Endothelial cell of umbilical vein (primary cell): ENCODE results near the gene PIGM. TPM values are rescaled to one million over a fixed set of nuclear protein-coding genes. Genes with fewer than 3 reads are reported as not detected.

Experiments used
- BruUV-seq: library from RNA; stranded (reverse); fragments of 400-500 nt; replicated peaks from 2 replicates; lab custom pipeline; 2021; lab: Mats Ljungman, UMichigan
- CTCF ChIA-PET: fragments of 300-600, 350-600 bp; sonication (Branson Sonifier 250); formaldehyde crosslinking; loops from one replicate; lab custom pipeline; 2021; ENCODE audit warnings: antibody characterized with exemption, inconsistent platforms; lab: Charles Lee
- POLR2A ChIA-PET: fragments of 300-600, 350-600 bp; sonication (Branson Sonifier 250); formaldehyde crosslinking; loops from one replicate; lab custom pipeline; 2021; ENCODE audit warnings: antibody characterized with exemption, inconsistent platforms; lab: Charles Lee
- DNase-seq: peaks from one replicate; pipeline ENCODE4 v3.0.0-alpha.2; 2011; ENCODE audit warnings: low read depth, low spot score
- FAIRE-seq: peaks from 2 replicates; lab custom pipeline; 2011; peaks lifted over from hg19 to GRCh38; lab: Jason Lieb, UNC
- H2AFZ ChIP-seq: 2 replicates; pipeline ENCODE4 v1.6.0; 2012; ENCODE audit warnings: low read depth, low read length, control low read depth, inconsistent platforms
- H3K27ac ChIP-seq: 2 replicates; pipeline ENCODE4 v1.5.1; 2011; ENCODE audit warnings: low read depth, mild to moderate bottlenecking, control low read depth, low read length, moderate library complexity; ENCODE audit not compliant: insufficient read depth
- H3K27me3 ChIP-seq, 2 experiments: 2 replicates each; pipeline versions ENCODE4 v1.6.0 to v1.6.1; 2011; ENCODE audit warnings: low read length in 2 of 2, mixed read lengths in 1 of 2; ENCODE audit not compliant: control insufficient read depth in 2 of 2, insufficient read depth in 2 of 2
- H3K36me3 ChIP-seq, 2 experiments: 2 replicates in 1 of 2; 3 replicates in 1 of 2; pipeline ENCODE4 v1.5.1; 2011; ENCODE audit warnings: low read length in 2 of 2, mild to moderate bottlenecking in 1 of 2, moderate library complexity in 1 of 2; ENCODE audit not compliant: control insufficient read depth in 2 of 2, insufficient read depth in 2 of 2; ENCODE audit errors: extremely low read depth in 1 of 2
- H3K4me1 ChIP-seq: 3 replicates; pipeline ENCODE4 v1.5.1; 2011; ENCODE audit warnings: mild to moderate bottlenecking, low read length; ENCODE audit not compliant: control insufficient read depth, insufficient read depth; ENCODE audit errors: extremely low read depth
- H3K4me2 ChIP-seq: 2 replicates; pipeline ENCODE4 v1.6.1; 2011; ENCODE audit warnings: low read length, control low read depth, mixed read lengths; ENCODE audit not compliant: insufficient read depth
- H3K4me3 ChIP-seq, 3 experiments: fragments of 200-600 bp in 1 of 3; sonication (generic), shearing (Covaris generic) in 1 of 3; replicated peaks in 1 of 3; 2 replicates each; pipeline ENCODE4 v1.5.1; 2011 to 2016; ENCODE audit warnings: control low read depth in 3 of 3, low read length in 3 of 3, mild to moderate bottlenecking in 2 of 3, inconsistent platforms in 1 of 3, low read depth in 1 of 3, moderate library complexity in 1 of 3; ENCODE audit not compliant: insufficient read depth in 1 of 3
- H3K79me2 ChIP-seq: 2 replicates; pipeline ENCODE4 v1.6.0; 2012; ENCODE audit warnings: low read length, inconsistent platforms; ENCODE audit not compliant: control insufficient read depth, insufficient read depth
- H3K9ac ChIP-seq: replicated peaks from 2 replicates; pipeline ENCODE3; 2011; ENCODE audit warnings: low read length, control low read depth; ENCODE audit not compliant: insufficient read depth; ENCODE audit errors: extremely low read depth
- H3K9me1 ChIP-seq: replicated peaks from 3 replicates; pipeline ENCODE4 v1.6.0; 2011; ENCODE audit warnings: mild to moderate bottlenecking, low read length; ENCODE audit not compliant: control insufficient read depth, insufficient read depth; ENCODE audit errors: extremely low read depth
- H3K9me3 ChIP-seq: replicated peaks from 2 replicates; pipeline ENCODE4 v1.5.1; 2012; ENCODE audit warnings: low read length, inconsistent platforms; ENCODE audit not compliant: control insufficient read depth, insufficient read depth
- H4K20me1 ChIP-seq: replicated peaks from 2 replicates; pipeline ENCODE3; 2011; ENCODE audit warnings: mild to moderate bottlenecking, low read length; ENCODE audit not compliant: control insufficient read depth, insufficient read depth; ENCODE audit errors: extremely low read depth
- EZH2 ChIP-seq: IDR thresholded peaks from 2 replicates; pipeline ENCODE4 v1.6.1; 2012; ENCODE audit warnings: borderline replicate concordance, low read depth, mild to moderate bottlenecking, moderate library complexity, low read length, inconsistent platforms; ENCODE audit not compliant: severe bottlenecking
- FOS ChIP-seq: IDR thresholded peaks from 2 replicates; pipeline ENCODE4 v1.6.1; 2011; ENCODE audit warnings: mild to moderate bottlenecking, low read length, moderate library complexity, borderline replicate concordance; ENCODE audit not compliant: insufficient read depth
- GATA2 ChIP-seq: IDR thresholded peaks from 2 replicates; pipeline ENCODE4 v1.7.0; 2011; ENCODE audit warnings: low read depth, mild to moderate bottlenecking, moderate library complexity, mixed read lengths, low read length; ENCODE audit not compliant: insufficient read length, insufficient read depth
- JUN ChIP-seq: IDR thresholded peaks from 2 replicates; pipeline ENCODE4 v1.6.1; 2011; ENCODE audit warnings: borderline replicate concordance, low read depth; ENCODE audit not compliant: insufficient read length, insufficient read depth
- MYC ChIP-seq: IDR thresholded peaks from one replicate; pipeline ENCODE4 v1.6.1; 2011; ENCODE audit warnings: mild to moderate bottlenecking, low read depth, low read length
- POLR2A ChIP-seq: IDR thresholded peaks from 2 replicates; pipeline ENCODE4 v1.6.1; 2012; ENCODE audit warnings: low read depth, mild to moderate bottlenecking, control low read depth, low read length
- POLR2AphosphoS5 ChIP-seq: IDR thresholded peaks from 2 replicates; pipeline ENCODE4 v1.6.1; 2012; ENCODE audit warnings: low read depth, mild to moderate bottlenecking, control low read depth, low read length, moderate library complexity; ENCODE audit not compliant: insufficient read depth
- dilution Hi-C: fragments of 300-500 bp; cut with MboI; formaldehyde crosslinking; loops from one replicate; pipeline ENCODE4 v1.15.0; 2019; ENCODE audit warnings: low sequenced_read_pairs; ENCODE audit not compliant: extremely low pct_ligation_motif_present
- intact Hi-C: fragments of 100-400 bp; cut with micrococcal nuclease; formaldehyde crosslinking; loops from one replicate; pipeline ENCODE4 v1.10.0; 2022
- polyA plus RNA-seq, 4 experiments: library from polyadenylated mRNA; depleted of rRNA in 3 of 4; stranded (reverse) in 3 of 4; unstranded in 1 of 4; fragments of >200 nt; gene quantifications; 2 replicates each; pipeline versions ENCODE4 v1.2.1 to v1.2.3, GENCODE V29; 2011 to 2012; ENCODE audit warnings: missing spikeins in 1 of 4
- total RNA-seq: library from RNA; stranded (reverse); gene quantifications from 2 replicates; pipeline ENCODE4 v1.2.3, GENCODE V29; 2021
- TF ChIP-seq, protein P1 (sequence below): IDR thresholded peaks from 2 replicates; pipeline ENCODE4 v1.6.1; 2011; ENCODE audit not compliant: insufficient read depth, insufficient read length
- TF ChIP-seq, protein P2 (sequence below), 2 donors: IDR thresholded peaks; 1 replicate in 1 of 2; 2 replicates in 1 of 2; pipeline ENCODE4 v1.5.1; 2011; ENCODE audit warnings: low read length in 2 of 2, mild to moderate bottlenecking in 2 of 2, moderate library complexity in 2 of 2, control low read depth in 1 of 2, inconsistent platforms in 1 of 2, low read depth in 1 of 2; ENCODE audit not compliant: insufficient read depth in 1 of 2; ENCODE audit errors: extremely low read depth in 1 of 2

Gene PIGM
- total and polyA plus RNA-seq, 2 donors (not counting 3 experiments of a cell fraction or from before 2014, with no cell fraction given): 3.4 to 5.4 TPM

DNA sequence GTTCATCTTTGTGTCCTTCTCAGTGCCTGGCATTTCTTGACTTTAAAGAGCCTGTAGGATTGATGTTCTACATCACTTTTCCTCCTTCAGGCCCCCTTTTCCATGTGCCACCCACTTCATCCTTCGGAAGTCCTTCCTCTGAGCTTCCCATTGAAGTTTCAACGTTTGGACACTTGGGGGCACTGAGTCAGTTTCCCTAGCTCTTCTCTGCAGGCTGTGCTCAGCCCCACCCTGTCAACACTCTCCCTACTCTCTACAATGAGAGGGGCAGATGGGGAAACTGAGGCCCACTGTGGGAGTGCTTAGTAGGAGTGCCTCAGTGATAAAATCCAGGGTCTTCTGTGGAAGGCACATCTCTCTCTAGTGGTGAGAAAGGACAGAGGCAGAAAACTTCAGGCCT lies 26.3 kb upstream of the PIGM start:
- dilution Hi-C loops: no loop called here
- no peak overlapping the region for H3K9ac ChIP-seq
- H3K27ac ChIP-seq: no peak overlapping the region
- TF ChIP-seq POLR2AphosphoS5 (no peak), JUN (no peak), POLR2A (no peak), GATA2 (no peak), MYC (no peak), FOS (no peak), EZH2 (no peak)
- TF ChIP-seq, protein P1, sequence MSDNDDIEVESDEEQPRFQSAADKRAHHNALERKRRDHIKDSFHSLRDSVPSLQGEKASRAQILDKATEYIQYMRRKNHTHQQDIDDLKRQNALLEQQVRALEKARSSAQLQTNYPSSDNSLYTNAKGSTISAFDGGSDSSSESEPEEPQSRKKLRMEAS: no peak
- TF ChIP-seq, protein P2, sequence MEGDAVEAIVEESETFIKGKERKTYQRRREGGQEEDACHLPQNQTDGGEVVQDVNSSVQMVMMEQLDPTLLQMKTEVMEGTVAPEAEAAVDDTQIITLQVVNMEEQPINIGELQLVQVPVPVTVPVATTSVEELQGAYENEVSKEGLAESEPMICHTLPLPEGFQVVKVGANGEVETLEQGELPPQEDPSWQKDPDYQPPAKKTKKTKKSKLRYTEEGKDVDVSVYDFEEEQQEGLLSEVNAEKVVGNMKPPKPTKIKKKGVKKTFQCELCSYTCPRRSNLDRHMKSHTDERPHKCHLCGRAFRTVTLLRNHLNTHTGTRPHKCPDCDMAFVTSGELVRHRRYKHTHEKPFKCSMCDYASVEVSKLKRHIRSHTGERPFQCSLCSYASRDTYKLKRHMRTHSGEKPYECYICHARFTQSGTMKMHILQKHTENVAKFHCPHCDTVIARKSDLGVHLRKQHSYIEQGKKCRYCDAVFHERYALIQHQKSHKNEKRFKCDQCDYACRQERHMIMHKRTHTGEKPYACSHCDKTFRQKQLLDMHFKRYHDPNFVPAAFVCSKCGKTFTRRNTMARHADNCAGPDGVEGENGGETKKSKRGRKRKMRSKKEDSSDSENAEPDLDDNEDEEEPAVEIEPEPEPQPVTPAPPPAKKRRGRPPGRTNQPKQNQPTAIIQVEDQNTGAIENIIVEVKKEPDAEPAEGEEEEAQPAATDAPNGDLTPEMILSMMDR (IDR thresholded peaks at IDR 0.05; ENCODE audit: extremely low read depth in 1 of 2, insufficient read depth in 1 of 2, low read depth in 1 of 2, low read length in 2 of 2): no peak
- no peaks in the 10 kb centered on the region for H3K9me3 ChIP-seq
- H3K9me1 ChIP-seq: no peaks in the 10 kb centered on the region
- ChIA-PET CTCF (interaction anchor here (0.6 to 4.3 kb wide), 16 partner anchors 9 to 322 kb away, joined by 3 to 29 read pairs (median 4); partner anchors contain the start of genes KCNJ10 and PIGM), POLR2A (no interaction called here)
- FAIRE-seq (no peak), DNase-seq (peak; percentile 3)
- H2AFZ ChIP-seq: no peak overlapping the region
- H3K4me2 ChIP-seq: no peak overlapping the region
- H3K36me3 ChIP-seq: no peaks in the 10 kb centered on the region
- H3K4me3 ChIP-seq: no peak overlapping the region
- peaks cover 7 to 17% of the 10 kb centered on the region in 2 experiments for H3K27me3 ChIP-seq
- no TSS peak for BruUV-seq
- H4K20me1 ChIP-seq: no peaks in the 10 kb centered on the region
- intact Hi-C loops: no loop called here
- no peaks in the 10 kb centered on the region for H3K4me1 ChIP-seq
- H3K79me2 ChIP-seq: no peaks in the 10 kb centered on the region
